Measurements from ENCODE around the gene RABL2B.
"Not testable (repeated sequence)": the region's sequence is repeated elsewhere in the genome, so short reads cannot be mapped to it uniquely, and the experiment has no call there.

DNA sequence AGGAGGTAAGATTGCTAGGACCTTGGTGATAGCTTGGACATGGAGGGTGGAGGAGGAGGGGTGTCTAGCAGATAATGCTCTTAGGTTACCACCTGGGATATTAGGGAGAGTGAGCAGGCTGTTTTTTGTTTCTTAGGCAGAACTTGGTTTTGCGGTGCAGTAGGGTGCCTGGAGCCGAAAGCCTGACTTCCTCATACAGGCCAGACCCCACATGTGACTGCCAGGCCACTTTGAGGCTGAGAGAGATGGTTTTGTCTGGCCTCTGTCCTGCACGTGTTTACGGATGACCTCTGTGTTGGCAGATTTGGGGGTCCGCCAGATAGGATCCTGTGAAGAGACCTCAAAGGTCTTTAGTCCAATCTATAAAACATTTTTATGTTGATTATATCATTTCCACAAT is 1.9 kb upstream of the RABL2B start:
- not testable (repeated sequence) for TF ChIP-seq CTCF (conservative IDR thresholded peaks at IDR 0.05 in 1 of 2, IDR thresholded peaks at IDR 0.05 in 1 of 2; ENCODE audit: extremely low read depth in 1 of 2, insufficient read depth in 1 of 2, low read depth in 1 of 2, low read length in 2 of 2); EZH2 (IDR thresholded peaks at IDR 0.05; ENCODE audit: borderline replicate concordance, low read length)
